H1 (cell line): Measurements from ENCODE around the gene TOP3B. TPM values are rescaled to one million over a fixed set of nuclear protein-coding genes. Genes with fewer than 3 reads are reported as not detected.

Experiments used
- ATF3 ChIP-seq: IDR thresholded peaks from 2 replicates; pipeline ENCODE4 v1.6.1; 2011; ENCODE audit warnings: low read depth, mild to moderate bottlenecking, low read length; ENCODE audit not compliant: insufficient read depth
- JUND ChIP-seq: IDR thresholded peaks from 2 replicates; pipeline ENCODE4 v1.6.1; 2011; ENCODE audit warnings: mild to moderate bottlenecking, improper control_type of control experiment, low read length
- SIX5 ChIP-seq: IDR thresholded peaks from 2 replicates; pipeline ENCODE4 v1.6.1; 2011; ENCODE audit warnings: mild to moderate bottlenecking, low read depth, low read length
- polyA plus RNA-seq, 7 experiments: library from polyadenylated mRNA; depleted of rRNA in 3 of 7; stranded (reverse) in 5 of 7; unstranded in 2 of 7; fragments of >200 nt in 5 of 7; fragments of 200-250 nt in 2 of 7; gene quantifications; 1 replicate in 5 of 7; 2 replicates in 1 of 7; 4 replicates in 1 of 7; pipeline versions ENCODE4 v1.2.1 to v1.2.3, GENCODE V29; 2011 to 2013; ENCODE audit warnings: missing spikeins in 2 of 7, mixed read lengths in 2 of 7
- total RNA-seq: library from RNA; stranded (reverse); fragmentation: NEBNext Ultra II Directional; extraction: Animal tissue kit (Norgen Biotek cat#: 25700); gene quantifications from 2 replicates; pipeline ENCODE4 v1.2.1, GENCODE V29; 2021

The TOP3B gene
- total and polyA plus RNA-seq, 2 of the 8 experiments (the other 6 are each of a cell fraction or from before 2014, with no cell fraction given), result 30.4 to 52.8 TPM

- no peak for TF ChIP-seq ATF3
- TF ChIP-seq SIX5, result no peak
- TF ChIP-seq JUND, result no peak
Observed at GRCh38 chr22:21980547-21980946, 2.0 kb downstream of the TOP3B start (continued).
